GM18867 (cell line): Measurements from ENCODE around the gene IRAK4.

Experiments
- ATAC-seq: cut with Tn5 transposase; IDR thresholded peaks from one replicate; pipeline ENCODE4 v1.9.1; 2021; ENCODE audit warnings: mild to moderate bottlenecking, moderate library complexity; ENCODE audit not compliant: unreplicated experiment

IRAK4 gene

DNA sequence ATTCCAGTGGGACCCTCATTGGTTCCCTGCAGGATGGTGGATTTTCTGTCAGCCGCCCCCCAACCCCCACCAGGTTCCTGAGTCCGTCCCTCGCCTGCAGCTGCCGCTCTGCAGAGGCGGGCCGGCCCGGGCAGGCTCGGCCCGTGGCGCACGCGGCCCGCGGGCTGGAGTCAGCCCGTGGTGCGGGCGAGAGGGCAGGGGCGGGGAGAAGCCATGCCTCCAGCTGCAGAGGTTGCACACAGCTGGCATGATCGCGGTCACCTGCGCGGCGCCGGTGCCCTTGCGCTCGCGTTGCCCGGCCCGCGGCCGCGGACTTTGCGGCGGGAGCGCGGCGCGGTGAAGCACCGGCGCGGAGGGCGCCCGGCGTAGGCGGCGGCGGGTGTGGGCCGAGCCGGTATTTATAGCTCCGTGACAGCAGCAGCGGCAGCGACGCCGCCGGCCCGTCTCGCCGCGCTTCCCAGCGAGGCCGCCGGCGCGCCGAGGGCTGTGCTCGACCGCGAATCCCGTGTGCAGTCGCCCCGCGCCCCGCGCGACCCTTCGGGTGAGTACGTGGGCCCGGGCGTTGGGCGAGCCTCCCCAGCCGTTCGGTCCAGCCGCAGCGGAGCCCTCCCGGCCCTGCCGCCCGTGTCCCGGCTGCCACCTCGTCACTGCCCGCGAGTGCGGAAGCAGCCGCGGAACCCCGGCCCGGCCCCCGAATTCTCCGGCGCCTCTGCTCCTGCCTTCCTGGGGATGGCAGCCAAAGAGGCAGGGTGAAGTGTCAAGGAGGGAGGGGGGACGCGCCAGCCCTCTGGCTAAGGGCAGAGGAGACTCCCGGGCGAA lies 77.1 kb downstream of the IRAK4 start, which contains the start of gene TMEM117:
TSS of gene TMEM117 (plus strand) at position 426 of the 819 bp plus-strand sequence.
- ATAC-seq, result peak; percentile 83

DNA sequence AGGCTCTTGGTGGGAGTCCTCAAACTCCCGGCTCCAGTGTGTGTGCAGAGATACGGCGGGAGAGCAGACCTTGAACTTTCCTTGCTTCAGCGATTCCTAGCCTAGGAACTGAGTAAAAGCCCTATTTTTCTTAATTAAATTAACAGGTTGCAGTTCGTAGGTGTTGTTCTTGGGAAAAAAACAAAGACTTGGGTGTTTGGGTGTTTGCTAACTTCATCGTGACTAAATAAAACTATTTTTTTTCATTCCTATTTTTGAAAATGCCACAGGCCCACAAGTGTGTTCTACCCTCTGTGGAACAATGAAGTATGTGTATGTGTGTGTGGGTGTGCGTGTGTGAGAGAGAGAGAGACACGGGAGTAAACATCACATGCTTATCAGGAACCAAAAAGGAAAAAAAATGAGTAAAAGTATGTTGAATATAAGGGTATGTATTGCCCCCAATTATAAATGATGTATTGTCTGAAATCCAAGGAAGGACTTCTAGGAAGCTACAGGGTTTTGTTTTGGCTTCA lies 77.8 kb downstream of the IRAK4 start:
- ATAC-seq, result peak; percentile 25
